ENCODE data around the gene TOP1. TPM values are rescaled to one million over a fixed set of nuclear protein-coding genes. Genes with fewer than 3 reads are reported as not detected.
A peak's percentile ranks its signal among the peaks of the same experiment; 100 is the strongest.

The TOP1 gene
- total RNA-seq, 4 donors from 2014 or later = 9.4 to 13.6 (median 12.2) TPM

DNA sequence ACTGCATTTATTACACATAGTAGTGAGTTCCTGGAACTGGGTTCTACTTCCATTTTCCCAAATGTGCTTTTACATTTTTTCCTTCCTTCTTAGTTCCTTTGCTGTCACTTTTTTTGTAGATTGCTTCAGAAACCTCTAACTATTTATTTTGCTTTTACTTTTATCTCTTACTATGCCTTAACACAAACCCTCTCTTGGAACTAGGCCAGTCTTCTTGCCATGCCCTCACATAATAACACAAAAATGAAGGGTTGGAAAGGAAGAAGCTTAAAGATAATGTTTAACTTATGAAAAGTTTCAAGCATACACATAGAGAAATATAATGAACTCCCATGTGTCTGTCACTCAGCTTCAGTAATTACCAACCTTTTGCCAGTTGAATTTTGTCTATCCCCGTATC is 27.1 kb downstream of the TOP1 start:
- no peaks in the 10 kb centered on the region for H3K27me3 ChIP-seq
- H3K4me1 ChIP-seq = peaks cover 62 to 70% of the 10 kb centered on the region in 2 donors
- no peak for TF ChIP-seq POLR2A (IDR thresholded peaks at IDR 0.05)
- no peaks in the 10 kb centered on the region for H3K9me3 ChIP-seq
- no peak for DNase-seq
- no peak for ATAC-seq
- intact Hi-C loops (cut with DNase I; ENCODE audit: low total_unique reads) = no loop called here
- no peak overlapping the region for H3K4me3 ChIP-seq
- in situ Hi-C loops (cut with MboI; ENCODE audit: low sequenced_read_pairs in 4 of 4) = no loop called here
- no peak overlapping the region for H3K27ac ChIP-seq
- no peaks in the 10 kb centered on the region for H3K36me3 ChIP-seq

DNA sequence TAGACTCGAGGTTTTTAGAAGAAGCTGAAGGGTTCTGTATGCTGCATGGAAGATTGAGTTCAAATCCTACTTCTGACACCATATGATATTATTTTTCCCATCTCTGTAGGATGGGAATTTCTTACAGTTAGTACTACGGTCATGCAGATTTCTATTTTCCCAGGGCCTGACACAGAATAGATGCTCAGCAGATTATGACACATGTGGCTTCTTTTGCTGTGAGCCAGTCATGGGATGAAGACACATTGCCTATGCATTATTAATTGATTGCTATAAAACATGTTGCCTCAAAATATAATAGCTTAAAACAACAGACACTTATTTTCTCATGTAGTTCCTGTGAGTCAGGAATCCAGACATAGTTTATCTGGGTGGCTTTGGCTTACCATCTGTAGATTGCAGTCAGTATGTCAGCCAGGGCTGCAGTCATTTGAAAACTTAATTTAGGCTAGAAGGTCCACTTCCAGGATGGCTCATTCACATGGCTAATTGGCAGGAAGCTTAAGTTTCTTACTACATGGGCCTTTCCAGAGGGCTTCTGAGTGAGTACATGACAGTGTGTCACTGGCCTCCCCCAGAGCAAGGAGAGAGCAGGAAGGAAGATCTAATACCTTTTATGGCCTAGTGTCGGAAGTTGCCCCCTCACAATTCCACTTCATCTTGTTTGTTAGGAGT is 29.5 kb downstream of the TOP1 start:
- in situ Hi-C loops (cut with MboI; ENCODE audit: low sequenced_read_pairs in 4 of 4) (no loop called here), intact Hi-C loops (cut with DNase I; ENCODE audit: low total_unique reads) (no loop called here)
- Histone ChIP-seq H3K36me3 (peaks cover 0 to 19% of the 10 kb centered on the region in 2 donors), H3K27ac (no peak overlapping the region), H3K27me3 (no peaks in the 10 kb centered on the region), H3K9me3 (no peaks in the 10 kb centered on the region), H3K4me3 (no peak overlapping the region), H3K4me1 (peaks cover 37 to 45% of the 10 kb centered on the region in 2 donors)
- DNase-seq (no peak), ATAC-seq (peak in 1 of 2 donors; percentile 45)
- TF ChIP-seq, protein P1, sequence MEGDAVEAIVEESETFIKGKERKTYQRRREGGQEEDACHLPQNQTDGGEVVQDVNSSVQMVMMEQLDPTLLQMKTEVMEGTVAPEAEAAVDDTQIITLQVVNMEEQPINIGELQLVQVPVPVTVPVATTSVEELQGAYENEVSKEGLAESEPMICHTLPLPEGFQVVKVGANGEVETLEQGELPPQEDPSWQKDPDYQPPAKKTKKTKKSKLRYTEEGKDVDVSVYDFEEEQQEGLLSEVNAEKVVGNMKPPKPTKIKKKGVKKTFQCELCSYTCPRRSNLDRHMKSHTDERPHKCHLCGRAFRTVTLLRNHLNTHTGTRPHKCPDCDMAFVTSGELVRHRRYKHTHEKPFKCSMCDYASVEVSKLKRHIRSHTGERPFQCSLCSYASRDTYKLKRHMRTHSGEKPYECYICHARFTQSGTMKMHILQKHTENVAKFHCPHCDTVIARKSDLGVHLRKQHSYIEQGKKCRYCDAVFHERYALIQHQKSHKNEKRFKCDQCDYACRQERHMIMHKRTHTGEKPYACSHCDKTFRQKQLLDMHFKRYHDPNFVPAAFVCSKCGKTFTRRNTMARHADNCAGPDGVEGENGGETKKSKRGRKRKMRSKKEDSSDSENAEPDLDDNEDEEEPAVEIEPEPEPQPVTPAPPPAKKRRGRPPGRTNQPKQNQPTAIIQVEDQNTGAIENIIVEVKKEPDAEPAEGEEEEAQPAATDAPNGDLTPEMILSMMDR (IDR thresholded peaks at IDR 0.05 in 4 of 5, conservative IDR thresholded peaks at IDR 0.05 in 1 of 5) = no peak
- TF ChIP-seq POLR2A (IDR thresholded peaks at IDR 0.05) = no peak

DNA sequence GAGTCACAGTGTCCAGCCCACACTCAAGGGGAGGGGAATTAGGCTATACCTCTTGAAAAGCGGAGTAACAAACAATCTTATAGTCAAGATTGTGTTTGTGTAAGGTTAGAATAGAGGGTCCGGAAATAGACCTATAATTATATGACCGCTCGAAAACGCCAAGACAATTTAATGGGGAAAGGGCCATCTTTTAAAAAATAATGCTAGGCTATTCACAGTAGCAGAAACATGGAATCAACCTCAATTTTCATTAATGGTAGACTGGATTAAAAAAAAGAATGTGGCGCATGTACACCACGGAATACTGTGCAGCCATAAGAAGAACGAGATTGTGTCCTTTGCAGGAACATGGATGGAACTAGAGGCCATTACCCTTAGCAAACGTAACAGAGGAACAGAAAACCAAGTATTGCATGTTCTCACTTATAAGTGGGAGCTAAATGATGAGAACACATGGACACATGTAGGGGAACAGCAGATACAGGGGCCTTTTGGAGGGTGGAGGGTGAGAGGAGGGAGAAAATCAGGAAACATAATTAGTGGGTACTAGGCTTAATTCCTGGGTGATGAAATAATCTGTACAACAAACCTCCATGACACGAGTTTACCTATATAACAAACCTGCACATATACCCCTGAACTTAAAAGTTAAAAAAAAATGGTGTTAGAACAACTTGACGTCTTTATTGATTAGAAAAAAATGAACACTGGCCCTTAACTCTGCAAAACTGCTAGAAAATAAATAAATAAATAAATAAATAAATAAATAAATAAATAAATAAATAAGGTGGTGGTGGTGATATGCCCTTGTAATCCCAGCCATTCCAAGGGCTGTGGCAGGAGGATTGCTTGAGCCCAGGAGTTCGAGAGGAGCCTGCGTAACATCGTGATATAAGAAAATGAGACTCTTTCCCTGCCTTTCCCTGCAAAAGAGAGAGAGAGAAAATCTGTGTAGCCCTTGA is 30.3 kb downstream of the TOP1 start:
- ATAC-seq (no peak), DNase-seq (no peak)
- Histone ChIP-seq H3K4me1 (peaks cover 29 to 38% of the 10 kb centered on the region in 2 donors), H3K36me3 (peaks cover 0 to 20% of the 10 kb centered on the region in 2 donors), H3K27ac (no peak overlapping the region), H3K27me3 (no peaks in the 10 kb centered on the region), H3K9me3 (no peaks in the 10 kb centered on the region), H3K4me3 (no peak overlapping the region)
- intact Hi-C loops (cut with DNase I; ENCODE audit: low total_unique reads) (no loop called here), in situ Hi-C loops (cut with MboI; ENCODE audit: low sequenced_read_pairs in 4 of 4) (no loop called here)
- TF ChIP-seq, protein P1 (IDR thresholded peaks at IDR 0.05 in 4 of 5, conservative IDR thresholded peaks at IDR 0.05 in 1 of 5) = no peak
- no peak for TF ChIP-seq POLR2A (IDR thresholded peaks at IDR 0.05)

DNA sequence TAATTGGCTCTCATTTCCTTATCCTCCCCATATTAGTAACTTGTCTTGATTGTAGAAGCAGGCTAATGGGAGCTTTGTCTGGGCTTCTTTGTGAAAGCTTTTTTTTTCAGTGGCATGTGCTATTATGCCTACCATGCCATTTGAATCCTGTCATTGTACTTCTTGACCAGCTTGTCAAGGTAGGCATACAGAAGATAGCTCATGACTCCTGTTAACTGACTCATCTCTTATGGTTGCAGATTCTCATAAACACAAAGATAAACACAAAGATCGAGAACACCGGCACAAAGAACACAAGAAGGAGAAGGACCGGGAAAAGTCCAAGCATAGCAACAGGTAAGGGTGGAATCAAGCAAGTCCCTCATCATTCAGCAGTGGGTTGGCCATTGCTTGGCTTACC is 32.5 kb downstream of the TOP1 start:
- Histone ChIP-seq H3K4me3 (no peak overlapping the region), H3K9me3 (no peaks in the 10 kb centered on the region), H3K27ac (no peak overlapping the region), H3K4me1 (peaks cover 18 to 20% of the 10 kb centered on the region in 2 donors), H3K27me3 (no peaks in the 10 kb centered on the region), H3K36me3 (peaks cover 0 to 20% of the 10 kb centered on the region in 2 donors)
- intact Hi-C loops (cut with DNase I; ENCODE audit: low total_unique reads) = no loop called here
- in situ Hi-C loops (cut with MboI; ENCODE audit: low sequenced_read_pairs in 4 of 4) = no loop called here
- no peak for TF ChIP-seq POLR2A (IDR thresholded peaks at IDR 0.05)
- TF ChIP-seq, protein P1 (IDR thresholded peaks at IDR 0.05 in 4 of 5, conservative IDR thresholded peaks at IDR 0.05 in 1 of 5) = no peak
- DNase-seq = no peak
- ATAC-seq = no peak

DNA sequence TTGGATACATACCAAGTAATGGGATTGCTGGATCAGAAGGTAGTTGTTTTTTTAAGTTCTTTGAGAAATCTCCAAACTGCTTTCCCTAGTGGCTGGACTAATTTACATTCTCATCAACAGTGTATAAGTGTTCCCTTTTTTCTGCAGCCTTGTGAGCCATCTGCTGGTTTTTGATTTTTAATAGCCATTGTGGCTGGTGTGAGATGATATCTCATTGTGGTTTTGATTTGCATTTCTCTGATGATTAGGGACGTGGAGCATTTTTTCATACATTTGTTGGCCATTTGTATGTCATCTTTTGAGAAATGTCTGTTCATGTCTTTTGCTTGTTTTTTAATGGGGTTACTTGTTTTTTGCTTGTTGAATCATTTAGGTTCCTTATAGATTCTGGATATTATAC is 34.8 kb downstream of the TOP1 start:
- no peak for DNase-seq
- H3K27me3 ChIP-seq = no peaks in the 10 kb centered on the region
- ATAC-seq = no peak
- H3K4me1 ChIP-seq = peaks cover under 1 to 2% of the 10 kb centered on the region in 2 donors
- H3K4me3 ChIP-seq = no peak overlapping the region
- intact Hi-C loops (cut with DNase I; ENCODE audit: low total_unique reads) = no loop called here
- TF ChIP-seq, protein P1 (IDR thresholded peaks at IDR 0.05 in 4 of 5, conservative IDR thresholded peaks at IDR 0.05 in 1 of 5) = no peak
- no peak for TF ChIP-seq POLR2A (IDR thresholded peaks at IDR 0.05)
- H3K36me3 ChIP-seq = peaks cover 0 to 20% of the 10 kb centered on the region in 2 donors
- no peak overlapping the region for H3K27ac ChIP-seq
- H3K9me3 ChIP-seq = no peaks in the 10 kb centered on the region
- in situ Hi-C loops (cut with MboI; ENCODE audit: low sequenced_read_pairs in 4 of 4) = no loop called here
